Measurements from ENCODE around the gene IRF3.

The IRF3 gene

DNA sequence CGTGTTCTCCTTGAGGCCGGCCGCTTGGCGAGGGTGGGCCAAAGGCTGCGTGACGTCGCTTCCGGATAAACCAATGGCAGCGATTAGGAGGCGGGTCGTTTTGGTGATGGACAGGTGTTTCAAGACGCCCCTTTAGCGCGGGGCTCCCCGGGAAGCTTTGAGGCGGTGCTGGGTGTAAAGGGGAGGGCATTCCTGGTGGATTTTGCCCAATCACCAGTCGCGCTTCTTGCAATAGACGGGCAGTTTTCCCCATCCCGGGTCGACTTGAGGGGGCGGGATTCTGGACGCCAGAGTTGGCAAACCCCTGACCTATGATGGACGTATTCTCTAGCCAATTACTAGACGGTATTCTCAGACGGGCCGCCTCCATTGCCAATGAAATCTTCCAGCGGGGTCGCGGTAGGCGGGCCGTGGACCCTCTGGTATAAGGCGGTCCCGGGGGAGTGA, 11.2 kb upstream of the IRF3 start:
- Histone ChIP-seq H3K9me3 (ENCODE audit: insufficient read depth, low read depth, low read length) (peaks cover 2% of the 10 kb centered on the region), H3K27ac (ENCODE audit: low read depth, low read length) (peak overlapping the region; percentile 85), H2AK5ac (ENCODE audit: low read length) (no peak overlapping the region), H2BK12ac (ENCODE audit: low read length) (no peak overlapping the region), H3K9ac (ENCODE audit: low read length) (no peak overlapping the region), H4K91ac (ENCODE audit: low read depth, low read length) (no peak overlapping the region), H2BK120ac (ENCODE audit: insufficient read depth, low read length, poor library complexity) (no peak overlapping the region), H3K4me3 (ENCODE audit: low read depth, low read length) (peak overlapping the region; percentile 93), H3K4ac (ENCODE audit: low read depth, low read length) (no peak overlapping the region), H3K23ac (ENCODE audit: low read length) (no peak overlapping the region), H3K14ac (ENCODE audit: low read length) (no peak overlapping the region), H4K8ac (ENCODE audit: low read depth, low read length) (peak overlapping the region; percentile 98), H3K18ac (ENCODE audit: low read length) (no peak overlapping the region), H3K4me2 (ENCODE audit: low read length) (peak overlapping the region; percentile 95), H4K12ac (ENCODE audit: low read depth, low read length) (no peak overlapping the region), H2AFZ (ENCODE audit: insufficient read depth, low read length, poor library complexity) (no peak overlapping the region), H2BK5ac (ENCODE audit: low read depth, low read length, poor library complexity) (no peak overlapping the region), H3K79me1 (ENCODE audit: low read length) (peaks cover 20% of the 10 kb centered on the region), H3K79me2 (ENCODE audit: control insufficient read depth, insufficient read depth, low read length, poor library complexity) (peaks cover 28% of the 10 kb centered on the region), H3K36me3 (ENCODE audit: control insufficient read depth in 1 of 2, insufficient read depth in 2 of 2, low read length in 2 of 2) (peaks cover 13 to 16% of the 10 kb centered on the region in 2 experiments), H3K4me1 (ENCODE audit: control insufficient read depth in 1 of 2, insufficient read depth in 2 of 2, low read length in 2 of 2) (peaks cover 14 to 17% of the 10 kb centered on the region in 2 experiments), H3K27me3 (ENCODE audit: insufficient read depth, low read length) (no peaks in the 10 kb centered on the region)
- no CpG with 5 or more reads among the region's 34 CpGs for WGBS (ENCODE audit: extremely low coverage, insufficient coverage, insufficient read length)
- DNase-seq, result peak; percentile 100

DNA sequence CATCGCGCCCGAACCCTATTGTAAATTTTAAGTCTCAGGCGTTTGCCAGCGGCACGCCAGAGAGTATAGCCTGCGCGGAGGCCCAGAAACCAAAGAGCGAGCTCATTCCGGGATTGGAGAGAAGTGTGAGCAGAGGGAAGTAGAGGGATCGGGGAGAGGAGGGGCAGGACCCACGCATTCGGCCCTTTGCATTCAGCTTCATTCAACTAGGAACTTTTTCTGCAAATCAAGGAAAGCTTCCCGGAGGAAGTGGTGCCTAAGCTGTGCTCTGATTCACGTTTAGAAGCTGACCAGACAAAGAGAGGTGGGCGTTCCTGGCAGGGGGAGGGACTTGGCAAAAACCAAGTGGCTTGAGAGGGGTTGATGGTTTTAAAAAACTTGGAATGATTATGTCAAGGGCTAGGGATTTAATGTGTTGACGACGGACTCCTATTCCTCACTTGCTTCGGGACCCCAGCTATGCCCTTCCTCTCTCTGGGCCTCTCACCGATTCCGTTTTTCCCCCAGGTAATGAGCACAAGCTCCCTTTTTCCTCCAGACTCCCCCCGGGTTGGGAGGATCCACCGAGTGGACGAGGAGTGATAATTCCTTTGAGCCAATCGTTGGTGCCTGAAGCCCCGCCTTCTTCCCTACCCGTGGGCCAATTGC, 10.6 kb upstream of the IRF3 start:
- H3K4me3 ChIP-seq (ENCODE audit: low read depth, low read length), result peak overlapping the region; percentile 57
- H3K79me1 ChIP-seq (ENCODE audit: low read length), result peaks cover 20% of the 10 kb centered on the region
- peaks cover 28% of the 10 kb centered on the region for H3K79me2 ChIP-seq (ENCODE audit: control insufficient read depth, insufficient read depth, low read length, poor library complexity)
- H3K27me3 ChIP-seq (ENCODE audit: insufficient read depth, low read length), result no peaks in the 10 kb centered on the region
- H3K18ac ChIP-seq (ENCODE audit: low read length), result peak overlapping the region; percentile 89
- H4K8ac ChIP-seq (ENCODE audit: low read depth, low read length), result peak overlapping the region; percentile 96
- peak overlapping the region; percentile 95 for H3K27ac ChIP-seq (ENCODE audit: low read depth, low read length)
- peak overlapping the region; percentile 99 for H4K12ac ChIP-seq (ENCODE audit: low read depth, low read length)
- no peak overlapping the region for H2AK5ac ChIP-seq (ENCODE audit: low read length)
- no peaks in the 10 kb centered on the region for H3K9me3 ChIP-seq (ENCODE audit: insufficient read depth, low read depth, low read length)
- peaks cover 12 to 15% of the 10 kb centered on the region in 2 experiments for H3K36me3 ChIP-seq (ENCODE audit: control insufficient read depth in 1 of 2, insufficient read depth in 2 of 2, low read length in 2 of 2)
- no peak overlapping the region for H3K23ac ChIP-seq (ENCODE audit: low read length)
- peak overlapping the region; percentile 73 for H2BK12ac ChIP-seq (ENCODE audit: low read length)
- no CpG with 5 or more reads among the region's 27 CpGs for WGBS (ENCODE audit: extremely low coverage, insufficient coverage, insufficient read length)
- peak overlapping the region; percentile 97 for H3K9ac ChIP-seq (ENCODE audit: low read length)
- peak overlapping the region; percentile 93 for H2BK120ac ChIP-seq (ENCODE audit: insufficient read depth, low read length, poor library complexity)
- peak; percentile 90 to 96 for DNase-seq
- H3K4me1 ChIP-seq (ENCODE audit: control insufficient read depth in 1 of 2, insufficient read depth in 2 of 2, low read length in 2 of 2), result peaks cover 14 to 20% of the 10 kb centered on the region in 2 experiments
- H2AFZ ChIP-seq (ENCODE audit: insufficient read depth, low read length, poor library complexity), result peak overlapping the region; percentile 56
- H3K4me2 ChIP-seq (ENCODE audit: low read length), result peak overlapping the region; percentile 76
- H3K14ac ChIP-seq (ENCODE audit: low read length), result peak overlapping the region; percentile 93
- H4K91ac ChIP-seq (ENCODE audit: low read depth, low read length), result peak overlapping the region; percentile 88
- peak overlapping the region; percentile 61 for H3K4ac ChIP-seq (ENCODE audit: low read depth, low read length)
- H2BK5ac ChIP-seq (ENCODE audit: low read depth, low read length, poor library complexity), result peak overlapping the region; percentile 91

DNA sequence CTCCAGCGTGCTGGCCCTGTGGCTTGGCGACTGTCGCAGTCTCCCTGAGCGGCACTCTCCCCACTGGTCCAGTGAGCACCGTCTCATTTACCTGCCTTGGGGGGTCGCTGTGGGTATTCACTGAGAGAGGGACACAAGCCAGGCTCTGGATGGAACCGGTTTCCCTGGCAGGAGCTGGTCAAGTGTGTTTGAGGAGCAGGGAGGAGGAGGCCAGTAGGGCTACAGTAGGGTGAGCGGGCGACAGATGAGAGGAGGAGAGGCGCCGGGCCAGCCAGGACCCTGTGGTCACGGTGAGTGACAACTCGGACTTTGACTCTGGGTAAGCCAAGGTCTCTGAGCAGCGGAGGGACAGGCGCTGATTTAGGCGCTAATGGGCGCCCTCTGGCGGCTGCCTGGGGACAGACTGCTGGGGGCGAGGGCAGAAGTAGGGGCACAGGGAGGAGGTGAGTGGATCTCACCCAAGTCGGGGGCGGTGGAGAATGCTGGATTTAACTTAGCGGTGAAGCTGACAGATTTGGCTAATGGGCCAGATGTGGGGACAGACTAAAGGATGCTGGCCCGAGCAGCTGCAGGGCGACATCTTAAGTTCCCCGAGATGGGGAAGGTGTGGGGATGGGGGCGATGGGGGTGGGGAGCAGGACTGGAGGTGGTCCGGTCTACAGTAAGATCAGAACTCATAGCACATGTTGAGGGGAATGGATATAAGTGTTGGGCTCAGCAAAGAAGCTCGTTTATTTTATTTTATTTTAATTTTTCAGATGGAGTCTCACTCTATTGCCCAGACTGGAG, 6.7 kb upstream of the IRF3 start:
- no peak overlapping the region for H3K4me3 ChIP-seq (ENCODE audit: low read depth, low read length)
- H2BK120ac ChIP-seq (ENCODE audit: insufficient read depth, low read length, poor library complexity), result no peak overlapping the region
- peaks cover 23 to 24% of the 10 kb centered on the region in 2 experiments for H3K36me3 ChIP-seq (ENCODE audit: control insufficient read depth in 1 of 2, insufficient read depth in 2 of 2, low read length in 2 of 2)
- H4K91ac ChIP-seq (ENCODE audit: low read depth, low read length), result peak overlapping the region; percentile 41
- peak overlapping the region; percentile 7 for H3K14ac ChIP-seq (ENCODE audit: low read length)
- peak overlapping the region; percentile 86 for H3K18ac ChIP-seq (ENCODE audit: low read length)
- H4K12ac ChIP-seq (ENCODE audit: low read depth, low read length), result peak overlapping the region; percentile 66
- DNase-seq, result peak; percentile 65 to 83
- no peak overlapping the region for H2BK5ac ChIP-seq (ENCODE audit: low read depth, low read length, poor library complexity)
- peaks cover 10% of the 10 kb centered on the region for H3K79me1 ChIP-seq (ENCODE audit: low read length)
- no peak overlapping the region for H2BK12ac ChIP-seq (ENCODE audit: low read length)
- H3K4me2 ChIP-seq (ENCODE audit: low read length), result peak overlapping the region; percentile 35
- peak overlapping the region; percentile 70 for H4K8ac ChIP-seq (ENCODE audit: low read depth, low read length)
- H3K9ac ChIP-seq (ENCODE audit: low read length), result no peak overlapping the region
- no peaks in the 10 kb centered on the region for H3K27me3 ChIP-seq (ENCODE audit: insufficient read depth, low read length)
- peaks cover 2 to 6% of the 10 kb centered on the region in 2 experiments for H3K4me1 ChIP-seq (ENCODE audit: control insufficient read depth in 1 of 2, insufficient read depth in 2 of 2, low read length in 2 of 2)
- no peaks in the 10 kb centered on the region for H3K9me3 ChIP-seq (ENCODE audit: insufficient read depth, low read depth, low read length)
- peaks cover 4% of the 10 kb centered on the region for H3K79me2 ChIP-seq (ENCODE audit: control insufficient read depth, insufficient read depth, low read length, poor library complexity)
- H2AFZ ChIP-seq (ENCODE audit: insufficient read depth, low read length, poor library complexity), result peak overlapping the region; percentile 26
- no peak overlapping the region for H3K4ac ChIP-seq (ENCODE audit: low read depth, low read length)
- no peak overlapping the region for H3K23ac ChIP-seq (ENCODE audit: low read length)
- no peak overlapping the region for H2AK5ac ChIP-seq (ENCODE audit: low read length)
- WGBS (ENCODE audit: extremely low coverage, insufficient coverage, insufficient read length), result no CpG with 5 or more reads among the region's 28 CpGs
- peak overlapping the region; percentile 6 for H3K27ac ChIP-seq (ENCODE audit: low read depth, low read length)

DNA sequence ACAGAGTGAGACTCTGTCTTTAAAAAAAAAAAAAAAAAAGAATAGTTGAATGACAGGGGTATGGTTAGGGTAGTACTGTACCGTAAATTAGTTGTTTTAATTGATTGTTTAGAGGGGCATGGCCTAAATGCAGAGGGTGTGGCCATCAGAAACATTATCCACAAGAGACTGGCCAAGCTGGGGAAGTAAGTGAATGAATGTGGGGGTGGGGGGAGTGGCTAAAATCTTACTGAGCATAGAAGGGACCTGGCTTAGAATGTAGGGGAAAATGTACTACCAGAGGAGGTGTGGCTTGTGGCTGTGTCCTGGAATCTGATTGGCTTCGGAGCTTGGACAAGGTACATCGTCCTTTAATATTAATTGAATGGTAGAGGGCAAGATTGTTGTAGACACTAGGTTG, 3.9 kb upstream of the IRF3 start:
- no peak overlapping the region for H3K4ac ChIP-seq (ENCODE audit: low read depth, low read length)
- no peaks in the 10 kb centered on the region for H3K27me3 ChIP-seq (ENCODE audit: insufficient read depth, low read length)
- H3K18ac ChIP-seq (ENCODE audit: low read length), result no peak overlapping the region
- no peak overlapping the region for H4K91ac ChIP-seq (ENCODE audit: low read depth, low read length)
- no peak overlapping the region for H3K23ac ChIP-seq (ENCODE audit: low read length)
- H3K4me2 ChIP-seq (ENCODE audit: low read length), result no peak overlapping the region
- H2AK5ac ChIP-seq (ENCODE audit: low read length), result no peak overlapping the region
- no CpG with 5 or more reads among the region's 3 CpGs for WGBS (ENCODE audit: extremely low coverage, insufficient coverage, insufficient read length)
- H3K9ac ChIP-seq (ENCODE audit: low read length), result no peak overlapping the region
- no peak overlapping the region for H2BK120ac ChIP-seq (ENCODE audit: insufficient read depth, low read length, poor library complexity)
- no peak overlapping the region for H2BK12ac ChIP-seq (ENCODE audit: low read length)
- H3K79me2 ChIP-seq (ENCODE audit: control insufficient read depth, insufficient read depth, low read length, poor library complexity), result peaks cover 18% of the 10 kb centered on the region
- no peak overlapping the region for H2AFZ ChIP-seq (ENCODE audit: insufficient read depth, low read length, poor library complexity)
- DNase-seq, result no peak
- H3K4me1 ChIP-seq (ENCODE audit: control insufficient read depth in 1 of 2, insufficient read depth in 2 of 2, low read length in 2 of 2), result peaks cover 5 to 11% of the 10 kb centered on the region in 2 experiments
- H3K4me3 ChIP-seq (ENCODE audit: low read depth, low read length), result no peak overlapping the region
- peaks cover 23 to 24% of the 10 kb centered on the region in 2 experiments for H3K36me3 ChIP-seq (ENCODE audit: control insufficient read depth in 1 of 2, insufficient read depth in 2 of 2, low read length in 2 of 2)
- H3K14ac ChIP-seq (ENCODE audit: low read length), result no peak overlapping the region
- no peak overlapping the region for H2BK5ac ChIP-seq (ENCODE audit: low read depth, low read length, poor library complexity)
- H4K8ac ChIP-seq (ENCODE audit: low read depth, low read length), result no peak overlapping the region
- H3K9me3 ChIP-seq (ENCODE audit: insufficient read depth, low read depth, low read length), result no peaks in the 10 kb centered on the region
- H3K27ac ChIP-seq (ENCODE audit: low read depth, low read length), result no peak overlapping the region
- no peak overlapping the region for H4K12ac ChIP-seq (ENCODE audit: low read depth, low read length)
- H3K79me1 ChIP-seq (ENCODE audit: low read length), result peaks cover 13% of the 10 kb centered on the region

Data from trophoblast cell (in vitro differentiated cells and primary cell).